ENCODE results near the gene CEP350.

The CEP350 gene

DNA sequence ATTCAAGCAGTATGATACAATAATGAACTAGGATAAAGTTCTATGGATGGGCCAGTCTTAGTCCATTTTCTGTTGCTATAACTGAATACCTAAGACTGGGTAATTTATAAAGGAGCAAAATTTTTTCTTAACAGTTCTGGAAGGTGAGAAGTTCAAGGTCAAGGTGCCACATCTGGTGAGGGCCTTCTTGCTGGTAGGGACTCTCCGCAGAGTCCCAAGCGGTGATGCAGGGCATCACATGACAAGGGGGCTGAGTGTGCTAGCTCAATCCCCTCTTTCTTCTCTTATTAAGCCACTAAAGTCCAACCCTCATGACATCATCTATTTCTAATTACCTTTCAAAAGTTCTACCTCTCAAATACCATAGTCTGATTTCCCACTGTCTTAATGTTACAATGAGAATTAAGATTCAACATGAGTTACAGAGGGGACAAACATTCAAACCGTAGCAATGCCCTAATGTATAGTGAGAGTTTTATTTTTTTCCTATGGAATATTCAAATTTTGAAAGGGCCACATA, 107.9 kb downstream of the CEP350 start:
- no peaks in the 10 kb centered on the region for H3K27me3 Mint-ChIP-seq (ENCODE audit: low read depth)
- no peak overlapping the region for H3K27ac Mint-ChIP-seq
- TF ChIP-seq, protein P1, sequence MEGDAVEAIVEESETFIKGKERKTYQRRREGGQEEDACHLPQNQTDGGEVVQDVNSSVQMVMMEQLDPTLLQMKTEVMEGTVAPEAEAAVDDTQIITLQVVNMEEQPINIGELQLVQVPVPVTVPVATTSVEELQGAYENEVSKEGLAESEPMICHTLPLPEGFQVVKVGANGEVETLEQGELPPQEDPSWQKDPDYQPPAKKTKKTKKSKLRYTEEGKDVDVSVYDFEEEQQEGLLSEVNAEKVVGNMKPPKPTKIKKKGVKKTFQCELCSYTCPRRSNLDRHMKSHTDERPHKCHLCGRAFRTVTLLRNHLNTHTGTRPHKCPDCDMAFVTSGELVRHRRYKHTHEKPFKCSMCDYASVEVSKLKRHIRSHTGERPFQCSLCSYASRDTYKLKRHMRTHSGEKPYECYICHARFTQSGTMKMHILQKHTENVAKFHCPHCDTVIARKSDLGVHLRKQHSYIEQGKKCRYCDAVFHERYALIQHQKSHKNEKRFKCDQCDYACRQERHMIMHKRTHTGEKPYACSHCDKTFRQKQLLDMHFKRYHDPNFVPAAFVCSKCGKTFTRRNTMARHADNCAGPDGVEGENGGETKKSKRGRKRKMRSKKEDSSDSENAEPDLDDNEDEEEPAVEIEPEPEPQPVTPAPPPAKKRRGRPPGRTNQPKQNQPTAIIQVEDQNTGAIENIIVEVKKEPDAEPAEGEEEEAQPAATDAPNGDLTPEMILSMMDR (IDR thresholded peaks at IDR 0.05; ENCODE audit: unreplicated experiment in 3 of 3): no peak
- H3K4me1 Mint-ChIP-seq: no peaks in the 10 kb centered on the region
- H3K4me3 Mint-ChIP-seq: no peak overlapping the region
- H3K36me3 Mint-ChIP-seq (ENCODE audit: low read depth): peaks cover 59% of the 10 kb centered on the region
- H3K9me3 Mint-ChIP-seq: no peaks in the 10 kb centered on the region

DNA sequence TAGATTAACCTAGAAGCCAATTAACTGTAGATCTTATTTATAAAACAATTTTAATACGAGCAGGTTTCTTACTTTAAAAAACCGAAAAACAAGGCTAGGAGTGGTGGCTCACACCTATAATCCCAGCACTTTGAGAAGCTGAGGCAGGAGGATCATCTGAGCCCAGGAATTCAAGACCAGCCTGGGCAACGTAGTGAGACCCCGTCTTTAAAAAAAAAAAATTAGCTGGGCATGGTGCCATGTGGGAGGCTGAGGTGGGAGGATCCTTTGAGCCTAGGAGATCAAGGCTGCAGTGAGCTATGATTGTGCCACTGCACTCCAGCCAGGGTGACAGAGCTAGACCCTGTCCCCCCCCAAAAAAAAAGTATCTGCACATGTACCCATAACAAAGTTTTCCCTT, 110.8 kb downstream of the CEP350 start:
- TF ChIP-seq, protein P1 (IDR thresholded peaks at IDR 0.05; ENCODE audit: unreplicated experiment in 3 of 3): no peak
- H3K36me3 Mint-ChIP-seq (ENCODE audit: low read depth): peaks cover 66% of the 10 kb centered on the region
- H3K4me3 Mint-ChIP-seq: no peak overlapping the region
- H3K4me1 Mint-ChIP-seq: no peaks in the 10 kb centered on the region
- no peaks in the 10 kb centered on the region for H3K27me3 Mint-ChIP-seq (ENCODE audit: low read depth)
- no peaks in the 10 kb centered on the region for H3K9me3 Mint-ChIP-seq
- H3K27ac Mint-ChIP-seq: no peak overlapping the region

DNA sequence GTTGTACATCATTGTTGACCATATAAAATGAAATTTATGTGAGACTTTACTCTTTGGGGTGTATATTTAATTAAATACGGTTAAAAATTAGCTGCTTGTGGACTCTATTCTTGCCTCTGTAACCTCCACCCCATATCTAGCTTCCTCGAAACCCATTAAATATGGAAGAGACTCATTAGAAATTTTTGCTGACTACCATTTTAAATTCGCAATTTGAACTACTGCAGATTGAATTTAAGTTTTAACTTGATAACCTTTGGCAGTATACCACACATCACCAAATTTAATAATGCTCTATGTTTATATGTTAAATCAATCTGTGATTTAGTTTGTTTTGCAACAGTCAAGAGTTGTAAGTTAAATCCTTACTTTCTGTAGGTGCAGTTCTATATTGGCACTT, 111.5 kb downstream of the CEP350 start:
- no peak overlapping the region for H3K4me3 Mint-ChIP-seq
- no peaks in the 10 kb centered on the region for H3K27me3 Mint-ChIP-seq (ENCODE audit: low read depth)
- H3K4me1 Mint-ChIP-seq: no peaks in the 10 kb centered on the region
- no peaks in the 10 kb centered on the region for H3K9me3 Mint-ChIP-seq
- TF ChIP-seq, protein P1 (IDR thresholded peaks at IDR 0.05; ENCODE audit: unreplicated experiment in 3 of 3): no peak
- no peak overlapping the region for H3K27ac Mint-ChIP-seq
- peaks cover 68% of the 10 kb centered on the region for H3K36me3 Mint-ChIP-seq (ENCODE audit: low read depth)

DNA sequence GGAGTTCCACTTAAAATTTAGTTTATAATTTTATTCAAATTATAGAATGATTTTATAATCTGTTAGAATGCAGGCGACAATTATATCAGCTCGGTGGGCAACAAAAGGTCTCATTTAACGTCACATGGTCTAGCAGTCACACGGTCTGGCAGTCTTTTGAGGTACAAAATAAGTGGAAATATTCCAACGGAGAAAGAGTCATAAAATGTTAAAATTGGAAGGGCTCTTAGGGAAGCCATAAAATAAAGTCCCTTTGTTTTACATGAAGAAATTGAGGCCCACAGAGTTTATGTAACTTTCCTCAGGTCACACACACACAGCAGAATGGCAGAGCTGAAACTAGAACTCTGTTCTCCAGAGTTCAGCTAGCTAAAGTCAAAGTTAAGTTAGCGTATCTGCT, 115.7 kb downstream of the CEP350 start:
- Mint-ChIP-seq H3K4me1 (no peaks in the 10 kb centered on the region), H3K27ac (no peak overlapping the region), H3K4me3 (no peak overlapping the region), H3K36me3 (ENCODE audit: low read depth) (peaks cover 59% of the 10 kb centered on the region), H3K9me3 (no peaks in the 10 kb centered on the region), H3K27me3 (ENCODE audit: low read depth) (no peaks in the 10 kb centered on the region)
- TF ChIP-seq, protein P1 (IDR thresholded peaks at IDR 0.05; ENCODE audit: unreplicated experiment in 3 of 3): no peak

DNA sequence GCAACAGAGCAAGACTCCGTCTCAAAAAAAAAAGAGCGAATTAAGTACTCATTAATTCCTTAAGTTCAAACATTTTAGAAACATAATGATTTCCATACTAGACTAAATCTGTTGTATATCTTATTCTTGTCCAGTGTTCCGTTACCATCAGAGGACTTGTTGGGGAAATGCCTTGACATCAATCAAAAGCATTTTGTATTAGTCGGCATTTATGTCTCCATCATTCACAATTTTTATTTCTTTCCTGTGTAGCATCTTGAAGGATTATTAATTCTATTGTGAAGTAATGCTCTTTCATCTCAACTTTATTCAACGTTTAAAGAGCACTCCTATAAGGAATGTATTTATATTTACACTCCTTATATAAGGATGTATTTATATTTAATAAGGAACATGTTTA, 117.1 kb downstream of the CEP350 start:
- Mint-ChIP-seq H3K27ac (no peak overlapping the region), H3K9me3 (no peaks in the 10 kb centered on the region), H3K4me1 (no peaks in the 10 kb centered on the region), H3K36me3 (ENCODE audit: low read depth) (peaks cover 65% of the 10 kb centered on the region), H3K4me3 (no peak overlapping the region), H3K27me3 (ENCODE audit: low read depth) (no peaks in the 10 kb centered on the region)
- TF ChIP-seq, protein P1 (IDR thresholded peaks at IDR 0.05; ENCODE audit: unreplicated experiment in 3 of 3): no peak

DNA sequence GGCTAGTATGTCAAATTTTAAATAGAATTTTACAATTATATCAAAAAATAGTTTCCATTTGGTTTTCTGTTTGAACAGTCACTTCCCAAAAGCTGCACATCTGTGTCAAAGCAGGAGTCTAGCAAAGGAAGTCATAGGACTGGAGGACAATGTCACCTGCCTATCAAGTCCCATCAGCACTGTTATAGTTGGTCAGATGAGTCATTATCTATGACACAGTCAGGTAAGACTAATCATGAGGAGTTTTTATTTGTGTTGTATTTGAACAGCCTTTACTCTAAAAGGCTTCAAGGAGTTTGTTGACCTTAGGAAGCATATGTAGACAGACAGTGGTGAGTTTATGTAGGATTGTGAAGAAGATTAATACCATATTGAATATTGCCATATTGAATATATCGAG, 125.8 kb downstream of the CEP350 start:
- Mint-ChIP-seq H3K4me1 (no peaks in the 10 kb centered on the region), H3K4me3 (no peak overlapping the region), H3K36me3 (ENCODE audit: low read depth) (peaks cover 42% of the 10 kb centered on the region), H3K27ac (no peak overlapping the region), H3K9me3 (no peaks in the 10 kb centered on the region), H3K27me3 (ENCODE audit: low read depth) (no peaks in the 10 kb centered on the region)
- TF ChIP-seq, protein P1 (IDR thresholded peaks at IDR 0.05; ENCODE audit: unreplicated experiment in 3 of 3): no peak
